GM23248 (cell line): ENCODE results near the gene IQCK.

Experiments used
- EZH2 ChIP-seq: fragments of 200-600 bp; sonication (generic); IDR thresholded peaks from 2 replicates; pipeline ENCODE4 v1.6.1; 2018; ENCODE audit warnings: antibody characterized with exemption, mild to moderate bottlenecking; ENCODE audit not compliant: insufficient read depth, poor library complexity, severe bottlenecking
- EZH2phosphoT487 ChIP-seq: fragments of 200-600 bp; sonication (generic); IDR thresholded peaks from 2 replicates; pipeline ENCODE4 v1.6.1; 2018; ENCODE audit warnings: antibody characterized with exemption, moderate library complexity, mild to moderate bottlenecking, low read depth; ENCODE audit not compliant: insufficient read depth

DNA sequence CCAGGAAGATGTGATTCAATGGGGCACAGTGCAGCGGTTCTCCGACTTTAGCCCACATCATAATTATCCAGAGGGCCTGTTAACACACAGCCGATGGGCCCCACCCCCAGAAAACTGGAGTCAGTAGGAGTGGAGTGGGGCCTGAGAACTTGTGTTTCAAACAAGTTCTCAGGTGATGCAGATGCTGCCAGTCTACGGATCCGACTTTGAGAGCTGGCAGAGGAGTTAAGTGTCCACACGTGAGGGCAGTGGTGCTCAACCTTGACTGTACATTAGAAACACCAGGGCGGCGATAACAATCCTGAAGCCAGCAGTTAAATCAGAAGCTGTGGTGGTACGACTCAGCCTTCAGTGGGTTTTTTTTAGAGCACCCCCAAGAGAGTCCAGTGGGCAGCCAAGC lies 91.6 kb downstream of the IQCK start:
- TF ChIP-seq EZH2 (no peak), EZH2phosphoT487 (no peak)
